ENCODE measurements around the gene HAUS5. TPM values are rescaled to one million over a fixed set of nuclear protein-coding genes. Genes with fewer than 3 reads are reported as not detected.
"Not testable (repeated sequence)": the region's sequence is repeated elsewhere in the genome, so short reads cannot be mapped to it uniquely, and the experiment has no call there.

Gene HAUS5
- total RNA-seq, 1 experiment from 2014 or later: 35.3 TPM

- intact Hi-C loops (cut with micrococcal nuclease; ENCODE audit: unreplicated experiment): no loop called here
- CTCF ChIA-PET: interaction anchor here (0.7 kb wide), 2 partner anchors 157 to 291 kb away, joined by 4 read pairs; no protein-coding TSS in a partner anchor
- TF ChIP-seq, protein P1, sequence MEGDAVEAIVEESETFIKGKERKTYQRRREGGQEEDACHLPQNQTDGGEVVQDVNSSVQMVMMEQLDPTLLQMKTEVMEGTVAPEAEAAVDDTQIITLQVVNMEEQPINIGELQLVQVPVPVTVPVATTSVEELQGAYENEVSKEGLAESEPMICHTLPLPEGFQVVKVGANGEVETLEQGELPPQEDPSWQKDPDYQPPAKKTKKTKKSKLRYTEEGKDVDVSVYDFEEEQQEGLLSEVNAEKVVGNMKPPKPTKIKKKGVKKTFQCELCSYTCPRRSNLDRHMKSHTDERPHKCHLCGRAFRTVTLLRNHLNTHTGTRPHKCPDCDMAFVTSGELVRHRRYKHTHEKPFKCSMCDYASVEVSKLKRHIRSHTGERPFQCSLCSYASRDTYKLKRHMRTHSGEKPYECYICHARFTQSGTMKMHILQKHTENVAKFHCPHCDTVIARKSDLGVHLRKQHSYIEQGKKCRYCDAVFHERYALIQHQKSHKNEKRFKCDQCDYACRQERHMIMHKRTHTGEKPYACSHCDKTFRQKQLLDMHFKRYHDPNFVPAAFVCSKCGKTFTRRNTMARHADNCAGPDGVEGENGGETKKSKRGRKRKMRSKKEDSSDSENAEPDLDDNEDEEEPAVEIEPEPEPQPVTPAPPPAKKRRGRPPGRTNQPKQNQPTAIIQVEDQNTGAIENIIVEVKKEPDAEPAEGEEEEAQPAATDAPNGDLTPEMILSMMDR (IDR thresholded peaks at IDR 0.05; ENCODE audit: unreplicated experiment): no peak
- Mint-ChIP-seq H3K27me3 (ENCODE audit: unreplicated experiment) (peaks cover 26% of the 10 kb centered on the region), H3K4me3 (ENCODE audit: low read depth, unreplicated experiment) (no peak overlapping the region), H3K4me1 (ENCODE audit: low read depth, unreplicated experiment) (no peaks in the 10 kb centered on the region), H3K36me3 (ENCODE audit: insufficient read depth, unreplicated experiment) (no peaks in the 10 kb centered on the region), H3K9me3 (ENCODE audit: low read depth, unreplicated experiment) (peaks cover 4% of the 10 kb centered on the region), H3K27ac (ENCODE audit: unreplicated experiment) (no peak overlapping the region)
- BruUV-seq (replicated peaks): no TSS peak
- DNase-seq: no peak
Observed at GRCh38 chr19:35596366-35596999, 16.1 kb upstream of the HAUS5 start.

DNA sequence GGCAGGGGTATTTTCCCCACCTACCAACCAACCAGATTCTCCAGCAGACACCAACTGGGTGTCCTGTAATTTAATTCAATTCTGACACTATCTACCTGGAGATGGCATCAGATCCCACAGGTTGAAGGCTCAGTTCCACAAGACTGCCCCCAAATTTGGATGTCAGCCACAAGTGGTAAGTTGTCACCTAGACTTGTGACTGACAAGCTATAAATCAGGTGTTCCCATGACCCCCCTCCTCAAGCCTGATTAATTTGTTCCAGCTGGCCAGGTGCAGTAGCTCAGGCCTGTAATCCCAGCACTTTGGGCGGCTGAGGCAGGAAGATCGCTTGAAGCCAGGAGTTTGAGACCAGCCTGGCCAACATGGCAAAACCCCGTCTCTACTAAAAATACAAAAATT is 10.6 kb upstream of the HAUS5 start:
- DNase-seq: no peak
- H3K9me3 Mint-ChIP-seq (ENCODE audit: low read depth, unreplicated experiment): peaks cover 7% of the 10 kb centered on the region
- peaks cover 8% of the 10 kb centered on the region for H3K4me1 Mint-ChIP-seq (ENCODE audit: low read depth, unreplicated experiment)
- no peak overlapping the region for H3K4me3 Mint-ChIP-seq (ENCODE audit: low read depth, unreplicated experiment)
- TF ChIP-seq, protein P1 (IDR thresholded peaks at IDR 0.05; ENCODE audit: unreplicated experiment): no peak
- peaks cover 11% of the 10 kb centered on the region for H3K27me3 Mint-ChIP-seq (ENCODE audit: unreplicated experiment)
- H3K27ac Mint-ChIP-seq (ENCODE audit: unreplicated experiment): no peak overlapping the region
- BruUV-seq (replicated peaks): no TSS peak
- CTCF ChIA-PET: no interaction called here
- intact Hi-C loops (cut with micrococcal nuclease; ENCODE audit: unreplicated experiment): no loop called here
- H3K36me3 Mint-ChIP-seq (ENCODE audit: insufficient read depth, unreplicated experiment): peaks cover 6% of the 10 kb centered on the region

- CTCF ChIA-PET; H3K4me1 Mint-ChIP-seq (ENCODE audit: low read depth, unreplicated experiment); intact Hi-C loops (cut with micrococcal nuclease; ENCODE audit: unreplicated experiment); H3K9me3 Mint-ChIP-seq (ENCODE audit: low read depth, unreplicated experiment); BruUV-seq (replicated peaks); H3K4me3 Mint-ChIP-seq (ENCODE audit: low read depth, unreplicated experiment); H3K27me3 Mint-ChIP-seq (ENCODE audit: unreplicated experiment); DNase-seq; H3K36me3 Mint-ChIP-seq (ENCODE audit: insufficient read depth, unreplicated experiment): not testable (repeated sequence)
- peak overlapping the region; percentile 43 for H3K27ac Mint-ChIP-seq (ENCODE audit: unreplicated experiment)
Observed at GRCh38 chr19:35604436-35604835, 8.1 kb upstream of the HAUS5 start.

- H3K9me3 Mint-ChIP-seq (ENCODE audit: low read depth, unreplicated experiment); DNase-seq; H3K27me3 Mint-ChIP-seq (ENCODE audit: unreplicated experiment); H3K4me3 Mint-ChIP-seq (ENCODE audit: low read depth, unreplicated experiment); intact Hi-C loops (cut with micrococcal nuclease; ENCODE audit: unreplicated experiment); BruUV-seq (replicated peaks); H3K4me1 Mint-ChIP-seq (ENCODE audit: low read depth, unreplicated experiment); H3K27ac Mint-ChIP-seq (ENCODE audit: unreplicated experiment); H3K36me3 Mint-ChIP-seq (ENCODE audit: insufficient read depth, unreplicated experiment): not testable (repeated sequence)
- CTCF ChIA-PET: interaction anchor here (0.6 kb wide), 1 partner anchor 49 kb away, joined by 6 read pairs; no protein-coding TSS in a partner anchor
Observed at GRCh38 chr19:35607170-35607569, 5.4 kb upstream of the HAUS5 start.

- Mint-ChIP-seq H3K4me1 (ENCODE audit: low read depth, unreplicated experiment) (peaks cover 8% of the 10 kb centered on the region), H3K36me3 (ENCODE audit: insufficient read depth, unreplicated experiment) (peaks cover 14% of the 10 kb centered on the region), H3K27me3 (ENCODE audit: unreplicated experiment) (no peaks in the 10 kb centered on the region), H3K9me3 (ENCODE audit: low read depth, unreplicated experiment) (peaks cover 9% of the 10 kb centered on the region), H3K4me3 (ENCODE audit: low read depth, unreplicated experiment) (no peak overlapping the region), H3K27ac (ENCODE audit: unreplicated experiment) (no peak overlapping the region)
- TF ChIP-seq, protein P1 (IDR thresholded peaks at IDR 0.05; ENCODE audit: unreplicated experiment): no peak
- CTCF ChIA-PET: no interaction called here
- intact Hi-C loops (cut with micrococcal nuclease; ENCODE audit: unreplicated experiment): no loop called here
- DNase-seq: no peak
- BruUV-seq (replicated peaks): no TSS peak
Observed at GRCh38 chr19:35607661-35608060, 4.9 kb upstream of the HAUS5 start.

All from Calu3 (cell line).